Epithelial cell of proximal tubule (primary cell): ENCODE measurements around the gene FZD8. TPM values are rescaled to one million over a fixed set of nuclear protein-coding genes. Genes with fewer than 3 reads are reported as not detected.

Source experiments
- DNase-seq: peaks from one replicate; pipeline ENCODE4 v3.0.0-alpha.2; 2011; ENCODE audit warnings: low read depth
- H3K4me3 ChIP-seq: 2 replicates; pipeline ENCODE4 v1.5.1; 2011; ENCODE audit warnings: low read depth, mild to moderate bottlenecking, low read length
- total RNA-seq: library from RNA; depleted of rRNA; stranded (reverse); fragments of >200 nt; gene quantifications from 2 replicates; pipeline ENCODE4 v1.2.3, GENCODE V29; 2015
- TF ChIP-seq, protein P1 (sequence below): conservative IDR thresholded peaks from 2 replicates; pipeline ENCODE4 v1.5.1; 2012; ENCODE audit warnings: low read depth, mild to moderate bottlenecking, low read length

The FZD8 gene
- total RNA-seq, 1 donor from 2014 or later: 13.4 TPM

DNA sequence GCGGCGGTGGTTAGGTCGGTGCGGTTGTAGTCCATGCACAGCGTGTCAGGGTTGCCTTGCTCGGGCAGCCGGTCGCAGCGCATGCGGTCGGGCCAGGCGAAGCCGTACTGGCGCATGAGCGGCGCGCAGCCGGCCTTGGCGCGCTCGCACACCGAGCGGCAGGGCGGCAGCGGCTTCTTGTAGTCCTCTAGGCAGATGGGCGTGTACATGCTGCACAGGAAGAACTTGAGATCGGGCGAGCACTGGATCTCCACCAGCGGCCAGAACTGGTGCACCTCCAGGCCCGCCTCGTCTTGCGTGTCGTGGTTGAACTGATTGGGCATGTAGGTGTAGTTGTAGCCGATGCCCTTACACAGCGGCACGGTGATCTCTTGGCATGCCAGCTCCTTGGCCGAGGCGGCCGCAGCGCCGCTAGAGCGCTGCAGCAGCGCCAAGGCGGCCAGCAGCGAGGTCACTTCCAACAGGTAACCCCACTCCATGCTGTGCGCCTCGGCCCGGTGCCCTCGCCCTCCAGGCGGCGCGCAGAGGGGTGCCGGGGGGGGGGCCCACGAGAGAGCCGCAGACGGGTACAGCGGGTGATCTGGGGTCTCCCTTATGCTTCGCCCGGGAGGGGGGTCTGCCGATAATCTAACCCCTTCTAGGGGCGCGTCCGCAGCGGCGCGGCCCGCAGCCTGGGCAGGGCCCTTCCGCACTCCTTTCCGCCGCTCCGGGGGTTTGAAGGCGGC, 983 bp downstream of the FZD8 start:
- DNase-seq: no peak
- peak overlapping the region; percentile 68 for H3K4me3 ChIP-seq
- TF ChIP-seq, protein P1, sequence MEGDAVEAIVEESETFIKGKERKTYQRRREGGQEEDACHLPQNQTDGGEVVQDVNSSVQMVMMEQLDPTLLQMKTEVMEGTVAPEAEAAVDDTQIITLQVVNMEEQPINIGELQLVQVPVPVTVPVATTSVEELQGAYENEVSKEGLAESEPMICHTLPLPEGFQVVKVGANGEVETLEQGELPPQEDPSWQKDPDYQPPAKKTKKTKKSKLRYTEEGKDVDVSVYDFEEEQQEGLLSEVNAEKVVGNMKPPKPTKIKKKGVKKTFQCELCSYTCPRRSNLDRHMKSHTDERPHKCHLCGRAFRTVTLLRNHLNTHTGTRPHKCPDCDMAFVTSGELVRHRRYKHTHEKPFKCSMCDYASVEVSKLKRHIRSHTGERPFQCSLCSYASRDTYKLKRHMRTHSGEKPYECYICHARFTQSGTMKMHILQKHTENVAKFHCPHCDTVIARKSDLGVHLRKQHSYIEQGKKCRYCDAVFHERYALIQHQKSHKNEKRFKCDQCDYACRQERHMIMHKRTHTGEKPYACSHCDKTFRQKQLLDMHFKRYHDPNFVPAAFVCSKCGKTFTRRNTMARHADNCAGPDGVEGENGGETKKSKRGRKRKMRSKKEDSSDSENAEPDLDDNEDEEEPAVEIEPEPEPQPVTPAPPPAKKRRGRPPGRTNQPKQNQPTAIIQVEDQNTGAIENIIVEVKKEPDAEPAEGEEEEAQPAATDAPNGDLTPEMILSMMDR: no peak

DNA sequence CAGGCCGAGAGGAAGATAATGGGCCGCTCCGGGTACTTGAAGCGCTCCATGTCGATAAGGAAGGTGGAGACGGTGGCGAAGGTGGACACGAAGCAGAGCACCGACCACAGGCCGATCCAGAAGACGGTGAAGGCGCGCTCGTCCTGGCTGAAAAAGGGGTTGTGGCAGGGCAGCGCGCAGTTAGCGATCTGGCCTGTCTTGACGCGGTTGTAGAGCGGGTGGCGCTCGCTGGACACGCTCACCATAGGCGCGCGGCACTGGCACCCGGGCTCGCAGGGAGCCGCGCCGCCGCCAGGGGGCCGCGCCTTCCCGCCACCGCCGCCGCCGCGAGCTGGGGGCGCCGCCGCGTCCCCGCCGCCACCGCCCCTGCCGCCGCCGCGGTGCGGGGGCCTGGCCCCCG, 1.6 kb downstream of the FZD8 start:
- no peak for DNase-seq
- TF ChIP-seq, protein P1: no peak
- peak overlapping the region; percentile 53 for H3K4me3 ChIP-seq

DNA sequence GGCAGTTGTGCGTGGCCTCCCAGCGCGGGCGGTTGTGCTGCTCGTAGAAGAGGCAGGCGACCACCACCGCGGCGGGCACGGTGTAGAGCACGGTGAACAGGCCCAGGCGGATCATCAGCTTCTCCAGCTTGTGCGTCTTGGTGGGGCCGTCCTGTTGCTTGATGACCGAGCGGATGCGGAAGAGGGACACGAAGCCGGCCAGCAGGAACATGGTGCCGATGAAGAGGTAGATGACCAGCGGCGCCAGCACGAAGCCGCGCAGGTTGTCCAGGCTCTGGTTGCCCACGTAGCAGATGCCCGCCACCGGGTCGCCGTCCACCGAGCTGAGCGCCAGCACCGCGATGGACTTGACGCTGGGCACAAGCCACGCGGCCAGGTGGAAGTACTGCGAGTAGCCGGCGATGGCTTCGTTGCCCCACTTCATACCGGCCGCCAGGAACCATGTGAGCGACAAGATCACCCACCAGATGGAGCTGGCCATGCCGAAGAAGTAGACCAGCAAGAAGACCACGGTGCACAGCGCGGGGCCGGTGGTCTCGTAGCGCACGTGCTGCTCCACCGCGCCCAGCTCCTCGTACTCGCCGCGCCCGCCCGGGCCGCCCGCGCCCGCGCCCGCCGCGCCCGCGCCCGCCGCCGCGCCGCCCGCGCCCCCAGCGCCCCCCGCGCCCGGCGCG, 2.2 kb downstream of the FZD8 start:
- H3K4me3 ChIP-seq: peak overlapping the region; percentile 53
- no peak for DNase-seq
- TF ChIP-seq, protein P1: peak; percentile 21

GRCh38 chr10:35639021-35639727, 2.9 kb downstream of the FZD8 start:
- H3K4me3 ChIP-seq: peak overlapping the region; percentile 53
- no peak for DNase-seq
- TF ChIP-seq, protein P1: no peak

DNA sequence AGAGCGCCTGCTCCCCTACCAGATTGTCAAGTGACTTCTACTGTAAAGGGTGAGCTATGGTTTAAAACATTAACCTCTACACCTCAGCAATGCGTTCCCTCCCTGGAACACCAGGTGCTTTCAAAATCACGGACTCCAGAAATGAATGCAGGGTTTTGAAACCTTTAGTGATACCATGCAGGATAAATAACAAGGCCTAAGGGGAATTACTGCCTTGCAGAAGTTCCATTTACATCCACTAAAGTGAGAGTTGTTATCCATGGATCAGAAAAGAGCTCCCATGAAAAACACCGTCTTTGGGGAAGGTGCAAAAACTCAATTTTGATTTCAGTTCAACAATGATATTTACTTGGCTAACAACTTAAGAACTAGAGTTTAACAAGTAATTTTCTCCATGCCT, 4.0 kb downstream of the FZD8 start:
- TF ChIP-seq, protein P1: no peak
- H3K4me3 ChIP-seq: no peak overlapping the region
- DNase-seq: no peak

GRCh38 chr10:35637462-35637861, 4.6 kb downstream of the FZD8 start:
- TF ChIP-seq, protein P1: no peak
- DNase-seq: no peak
- no peak overlapping the region for H3K4me3 ChIP-seq
